HG02943 (cell line): ENCODE measurements around the gene CDKN1C.
A peak's percentile ranks its signal among the peaks of the same experiment; 100 is the strongest.

Experiments used
- ATAC-seq: cut with Tn5 transposase; IDR thresholded peaks from one replicate; pipeline ENCODE4 v1.9.1; 2021; ENCODE audit warnings: mild to moderate bottlenecking, low read depth, moderate library complexity; ENCODE audit not compliant: unreplicated experiment

Gene CDKN1C

DNA sequence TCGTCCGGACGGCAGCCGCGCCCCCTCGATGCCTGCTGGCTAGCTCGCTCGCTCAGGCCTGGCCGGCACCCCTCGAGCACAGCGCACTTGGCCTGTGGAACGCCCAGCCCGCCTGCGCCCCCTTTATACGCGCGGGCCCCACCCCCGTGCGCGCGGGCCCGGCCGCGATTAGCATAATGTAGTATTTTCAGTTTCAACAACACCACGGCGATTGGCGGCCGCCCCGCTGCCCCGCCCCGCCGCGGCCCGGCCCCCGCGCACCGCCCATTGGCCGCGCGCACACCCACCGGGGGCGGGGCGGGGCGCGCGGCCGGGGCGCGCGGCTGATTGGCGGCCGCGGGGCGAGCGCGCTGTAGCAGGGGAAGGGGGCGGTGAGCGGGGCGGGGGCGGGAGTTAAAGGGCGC lies at the start of gene CDKN1C:
CDKN1C (minus strand) TSS at position 98 of the 404 bp plus-strand sequence. CDS start 319 bp downstream, outside the sequence.
- peak; percentile 71 for ATAC-seq

DNA sequence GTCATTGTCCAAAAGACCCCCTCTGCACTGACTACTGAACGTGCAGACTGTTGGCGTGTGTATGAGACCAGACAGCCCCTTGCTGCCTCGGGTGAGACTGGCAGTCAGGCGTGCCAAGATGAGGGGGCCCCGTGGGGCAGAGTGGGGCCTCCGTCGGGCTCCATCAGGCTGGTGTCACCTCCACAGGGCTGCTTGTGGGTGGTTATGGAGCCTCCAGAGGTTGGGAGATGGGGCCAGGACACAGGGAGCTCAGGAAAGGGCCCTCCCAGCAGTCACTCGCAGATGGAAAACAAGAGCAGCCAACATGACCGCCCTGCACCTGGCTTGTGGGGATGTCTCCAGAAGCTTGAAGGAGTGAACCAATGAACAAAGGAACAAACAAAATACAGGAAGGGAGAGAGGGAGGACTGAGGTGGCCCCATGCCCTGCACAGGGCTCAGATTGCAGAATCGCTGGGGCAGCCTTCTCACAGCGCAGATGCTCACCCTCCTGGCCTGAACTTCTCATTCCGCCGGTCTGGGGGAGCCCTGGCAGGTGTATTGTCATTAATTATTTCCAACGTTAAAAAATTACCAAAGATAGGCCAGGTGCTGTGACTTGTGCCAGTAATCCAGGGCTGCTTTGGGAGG lies 49.1 kb upstream of the CDKN1C start:
- ATAC-seq, result no peak

DNA sequence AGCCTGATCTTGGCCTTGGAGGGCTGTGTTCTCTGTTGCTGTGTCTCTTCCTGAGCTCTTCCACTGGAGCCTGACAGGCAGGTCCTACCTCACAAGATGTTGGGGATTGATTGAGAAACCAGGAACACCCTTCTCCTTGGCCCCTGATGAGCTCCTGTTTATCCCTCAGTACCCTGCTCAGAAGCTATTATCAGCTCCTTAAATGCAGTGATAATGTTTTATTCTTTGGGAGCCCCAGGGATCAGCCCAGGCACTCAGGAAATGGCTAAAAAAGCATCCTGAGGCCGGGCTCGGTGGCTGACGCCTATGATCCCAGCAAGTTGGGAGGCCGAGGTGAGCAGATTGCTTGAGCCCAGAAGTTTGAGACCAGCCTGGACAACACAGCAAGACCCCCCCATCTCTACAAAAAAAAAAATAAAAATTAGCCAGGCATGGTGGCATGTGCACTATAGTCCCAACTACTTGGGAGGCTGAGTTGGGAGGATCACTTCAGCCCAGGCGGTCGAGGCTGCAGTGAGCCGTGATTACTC lies 48.5 kb upstream of the CDKN1C start:
- ATAC-seq, result no peak

DNA sequence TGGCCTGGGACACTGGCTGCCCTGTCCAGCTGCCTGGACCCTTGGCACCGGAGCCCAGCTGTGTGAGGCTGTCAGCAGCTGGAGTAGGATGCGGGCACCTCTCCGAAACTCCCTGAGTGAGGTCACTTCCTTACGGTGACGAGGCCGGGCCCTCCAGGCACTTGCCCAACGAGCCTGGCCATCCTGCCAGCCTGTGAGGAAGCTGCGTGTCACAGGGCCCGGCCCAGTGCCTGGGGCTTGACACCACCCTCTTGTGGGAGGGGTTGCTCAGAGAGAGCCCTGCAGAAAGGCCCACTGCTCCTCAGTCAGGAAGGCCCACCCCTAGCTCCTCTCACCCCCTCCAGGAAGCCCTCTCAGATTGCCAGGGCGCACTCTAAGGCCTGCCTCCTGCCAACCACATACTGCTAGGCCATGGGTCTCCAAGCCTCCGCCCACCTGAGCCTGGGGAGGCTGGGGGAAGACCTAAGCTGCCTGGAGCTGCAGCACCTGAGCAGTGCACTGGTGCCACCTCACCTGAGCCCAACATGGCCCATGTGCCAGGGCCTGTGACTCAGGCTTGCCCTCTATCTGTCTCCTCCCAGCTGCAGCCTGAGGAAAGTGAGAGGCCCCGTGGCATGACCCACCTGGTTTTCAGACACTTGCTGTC lies 47.9 kb upstream of the CDKN1C start:
- peak; percentile 47 for ATAC-seq

DNA sequence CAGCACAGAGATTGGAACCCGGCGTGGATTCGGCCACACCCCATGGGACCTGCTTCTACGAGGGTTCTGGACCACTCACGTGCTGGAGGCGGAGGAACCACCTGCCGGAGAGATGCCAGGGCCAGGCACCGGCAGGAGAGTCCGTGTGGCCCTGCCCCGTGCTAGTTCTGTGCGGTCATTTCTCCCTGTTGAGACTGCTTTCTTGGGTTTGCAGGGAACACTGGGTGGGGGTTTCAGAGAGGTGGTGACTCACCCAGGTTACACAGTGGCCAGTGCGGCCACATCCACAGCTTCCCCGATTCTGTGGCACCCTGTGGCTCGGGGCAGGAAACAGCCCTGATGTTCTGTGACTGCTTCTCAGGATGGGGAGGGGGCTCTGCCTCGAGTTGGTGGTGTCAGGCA lies 47.3 kb upstream of the CDKN1C start:
- no peak for ATAC-seq

DNA sequence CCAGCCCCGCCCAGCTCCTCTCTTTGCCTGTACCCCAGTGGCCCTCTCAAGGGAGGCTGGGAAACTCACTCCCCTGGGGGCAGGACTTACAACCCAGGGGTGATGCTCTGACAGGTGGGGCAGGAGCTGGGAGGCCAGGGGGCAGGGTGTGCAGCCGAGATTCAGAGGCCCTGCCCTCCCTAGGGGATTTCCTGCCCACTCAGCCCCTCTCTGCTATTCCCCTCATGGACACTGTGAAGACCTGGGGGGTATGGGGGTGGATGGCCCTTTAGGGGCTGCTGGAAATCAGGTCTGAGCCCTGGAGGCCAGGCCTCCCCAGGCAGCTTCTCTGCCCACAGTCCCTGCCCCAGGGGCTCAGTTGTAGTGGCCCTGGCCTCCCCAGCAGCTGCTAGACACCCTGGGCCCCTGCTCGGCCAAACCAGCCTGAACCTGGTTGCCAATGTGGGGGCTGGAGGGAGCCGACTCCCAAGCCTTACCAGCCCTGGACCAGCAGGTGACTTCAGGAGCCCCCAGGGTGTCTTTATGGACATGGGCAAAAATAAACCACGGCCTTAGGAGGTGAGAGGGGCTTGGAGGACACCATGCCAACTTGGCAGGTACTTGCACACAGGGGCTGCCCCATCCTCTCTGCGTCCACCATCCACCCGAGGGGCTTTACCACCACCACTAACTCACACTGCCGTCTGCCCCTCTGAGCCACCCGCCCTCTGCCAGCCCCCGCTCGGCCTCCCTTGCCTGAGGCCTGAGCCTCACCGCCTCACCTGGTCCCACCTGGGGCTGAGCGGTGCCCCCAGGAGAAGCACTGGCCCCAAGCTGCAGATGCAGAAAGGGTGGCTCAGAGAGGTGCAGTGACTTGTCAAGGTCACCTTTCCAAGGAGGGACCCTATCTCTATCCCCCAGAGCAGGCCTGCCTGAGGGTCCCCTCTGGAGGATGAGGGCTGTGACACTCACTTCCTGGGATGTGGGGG lies 46.5 kb upstream of the CDKN1C start:
- ATAC-seq, result no peak

DNA sequence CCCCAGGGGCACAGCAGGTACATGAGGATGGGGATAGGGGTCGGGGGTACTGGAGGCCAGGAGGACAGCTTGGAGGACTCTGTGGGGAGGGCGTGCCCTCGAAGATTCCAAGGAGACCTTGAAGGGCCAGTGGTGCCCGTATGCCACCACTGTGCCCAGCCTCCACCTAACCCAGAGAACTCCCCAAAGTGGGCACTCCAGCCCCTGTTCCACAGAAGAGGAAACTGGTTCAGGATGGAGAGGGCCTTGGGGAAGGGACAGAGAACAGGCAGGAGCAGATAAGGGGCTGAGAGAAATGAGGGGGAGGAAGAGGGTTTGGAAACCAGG lies 45.8 kb upstream of the CDKN1C start:
- no peak for ATAC-seq

DNA sequence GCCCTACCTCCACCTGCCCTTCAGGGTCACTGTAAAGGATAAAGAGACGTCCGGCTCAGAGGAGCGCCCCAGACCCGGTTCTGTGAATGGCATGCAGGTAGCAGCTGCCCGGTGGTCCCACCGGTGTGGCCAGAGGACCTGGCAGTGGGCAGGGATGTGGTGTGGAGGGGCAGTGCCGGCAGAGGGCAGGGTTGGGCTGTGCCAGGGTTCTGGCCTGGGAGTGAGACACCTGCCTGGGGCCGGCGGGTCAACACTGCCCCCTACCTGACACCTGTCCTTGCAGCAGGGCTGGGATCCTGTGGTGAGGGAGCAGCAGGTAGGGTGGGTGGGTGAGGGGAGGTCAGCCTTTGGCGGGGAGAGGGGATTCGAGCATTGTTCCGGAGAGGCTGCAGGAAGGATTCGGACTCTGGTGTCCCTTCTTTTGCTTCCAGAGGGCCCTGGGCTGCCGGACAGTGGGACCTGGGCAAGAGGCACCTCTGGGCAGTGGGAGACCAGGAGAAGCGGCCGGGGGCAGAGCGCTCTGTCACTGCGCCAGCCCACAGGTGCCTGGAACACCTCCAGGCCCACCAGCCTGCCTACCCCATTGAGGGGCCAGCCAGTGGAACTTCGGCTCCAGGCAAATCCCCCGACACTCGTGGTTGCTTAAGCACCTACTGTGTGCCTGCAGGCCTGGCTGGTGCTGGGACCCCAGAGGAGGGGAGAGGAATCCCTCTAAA lies 45.3 kb upstream of the CDKN1C start:
- ATAC-seq, result no peak

DNA sequence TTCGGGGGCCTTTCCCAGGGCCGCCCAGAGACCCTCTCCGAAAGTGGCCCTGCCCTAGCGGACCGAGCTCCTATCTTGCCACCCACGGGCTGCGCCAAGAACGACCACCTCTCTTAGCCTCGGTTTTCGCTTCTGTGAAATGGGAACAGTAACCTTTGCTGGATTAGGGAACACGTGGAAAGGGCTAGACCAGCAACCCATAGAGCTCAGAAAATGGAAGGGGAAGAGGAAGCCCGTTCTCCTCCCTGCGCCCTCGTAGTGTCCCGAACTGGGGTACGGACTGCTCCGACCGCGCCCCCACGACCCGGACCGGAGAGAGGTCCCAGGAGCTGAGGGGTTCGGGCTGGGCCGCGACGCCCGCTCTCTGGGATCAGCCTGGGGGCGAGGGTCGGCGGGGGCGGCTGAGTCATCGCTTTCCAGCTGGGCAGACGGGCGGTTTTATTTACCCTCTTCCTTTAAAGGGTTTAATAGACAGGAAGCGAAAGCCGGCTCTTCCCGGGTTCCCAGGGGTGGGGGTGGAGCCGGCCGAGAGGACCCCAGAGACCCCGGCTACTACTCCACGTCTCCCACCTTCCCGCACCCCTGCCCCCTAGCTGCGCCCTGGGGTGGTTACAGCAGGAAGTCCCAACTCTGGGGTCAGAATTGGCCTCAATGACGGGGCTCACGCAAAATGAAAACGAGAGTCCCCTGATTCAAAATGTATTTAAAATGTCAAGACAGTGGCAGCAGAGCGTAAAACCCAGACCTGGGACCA lies 44.6 kb upstream of the CDKN1C start:
- no peak for ATAC-seq

DNA sequence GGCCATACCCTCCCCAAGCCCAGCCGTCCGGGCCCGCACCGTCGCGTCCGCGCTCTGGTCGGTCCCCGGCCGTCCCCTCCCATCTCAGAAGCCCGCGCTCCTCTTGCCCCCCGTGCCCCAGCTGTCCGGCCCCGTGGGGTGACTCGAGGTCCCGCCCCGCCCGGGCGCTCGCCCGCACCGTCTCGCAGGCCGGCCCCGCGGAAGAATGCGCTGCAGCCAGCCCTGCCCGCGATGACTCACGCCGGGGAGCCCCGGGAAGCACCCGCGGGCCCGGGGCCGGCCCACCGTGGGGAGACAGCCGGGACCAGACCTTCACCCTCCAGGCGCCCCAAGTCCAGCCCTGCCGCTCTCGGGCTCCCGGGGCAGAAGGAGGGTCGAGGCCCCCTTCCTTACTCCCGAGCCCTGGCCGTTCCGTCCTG lies 44.0 kb upstream of the CDKN1C start:
- no peak for ATAC-seq

DNA sequence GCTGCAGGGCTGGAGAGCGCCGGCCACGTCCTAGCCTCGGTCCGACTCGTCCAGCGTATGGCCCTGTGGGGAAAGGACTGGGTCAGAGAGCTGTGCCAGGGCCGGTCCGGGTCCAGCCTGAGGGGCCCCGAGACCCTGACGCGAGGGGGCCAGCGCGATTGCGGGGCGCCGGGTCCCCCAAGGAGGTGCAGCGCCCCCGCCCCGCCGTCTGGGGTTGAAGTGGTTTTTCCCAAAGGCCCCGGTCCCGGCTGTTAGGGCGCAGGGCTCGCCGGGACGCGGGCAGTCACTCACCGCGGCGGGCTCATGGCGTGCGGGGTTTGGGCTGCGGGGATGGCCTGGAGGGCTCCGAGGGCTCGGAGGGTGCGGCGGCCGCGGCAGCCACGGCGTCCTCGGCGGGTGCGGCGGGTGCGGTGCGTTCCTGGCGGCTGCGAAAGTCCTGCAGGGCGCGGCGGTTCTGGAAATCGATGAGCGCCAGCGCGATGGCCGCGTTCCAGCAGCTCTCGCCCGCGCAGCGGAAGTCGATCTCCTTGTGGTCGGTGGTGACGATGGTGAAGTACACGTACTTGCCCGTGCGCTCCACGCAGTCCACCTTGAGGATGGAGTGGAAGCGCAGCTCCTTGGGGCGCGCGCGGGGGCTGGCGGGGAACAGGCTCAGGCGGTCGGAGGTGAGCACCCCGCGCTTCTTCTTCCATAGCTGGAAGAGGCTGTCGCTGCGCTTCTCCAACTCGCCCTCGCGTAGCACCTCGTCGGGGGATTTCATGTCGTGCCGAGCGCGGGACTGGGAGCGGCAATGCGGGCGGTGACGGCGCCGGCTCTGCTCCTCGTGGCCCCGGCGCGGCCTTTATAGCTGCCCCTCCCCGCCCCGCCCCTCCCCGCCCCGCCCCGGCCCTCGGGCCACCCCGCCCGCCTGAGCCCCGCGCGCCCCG lies 43.3 kb upstream of the CDKN1C start, which contains the start of gene PHLDA2:
PHLDA2 (minus strand) TSS at position 816 of the 926 bp plus-strand sequence; CDS start at position 760, 56 bp downstream.
- ATAC-seq, result no peak

DNA sequence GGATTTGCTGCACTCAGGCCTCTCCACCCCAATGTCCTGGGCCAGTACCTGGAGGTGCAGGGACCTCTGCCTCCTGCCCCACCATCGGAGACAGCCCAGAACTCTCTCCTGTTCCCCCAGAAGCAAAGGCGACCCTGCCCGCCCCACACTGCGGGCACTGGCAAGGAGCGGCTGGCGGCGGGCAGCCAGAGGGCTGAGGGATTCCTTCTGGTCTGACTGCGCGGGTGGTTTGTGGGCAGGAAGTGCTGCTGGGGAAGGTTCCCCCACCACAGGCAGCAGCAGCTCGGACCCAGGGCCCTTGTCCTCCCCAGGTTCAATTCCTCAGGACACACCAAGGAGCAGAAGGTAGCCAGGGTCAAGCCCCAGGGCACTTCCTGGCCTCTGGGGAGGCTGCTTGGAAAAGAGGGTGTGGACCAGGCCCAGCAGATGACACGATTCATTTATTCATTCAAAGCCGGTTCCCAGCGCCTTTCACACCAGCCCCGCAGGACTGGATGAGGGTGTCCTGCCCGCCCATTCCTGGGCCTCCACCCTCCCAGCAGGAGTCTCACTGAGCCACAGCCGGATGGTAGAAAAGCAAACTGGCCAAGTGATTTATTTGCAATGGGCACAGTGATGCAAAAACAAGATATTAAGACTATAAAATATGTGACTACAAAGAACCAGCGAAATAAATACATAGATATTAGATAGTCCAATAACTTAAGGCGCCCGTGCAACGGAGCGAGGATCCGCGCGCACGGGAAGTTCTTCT lies 42.5 kb upstream of the CDKN1C start:
- ATAC-seq, result no peak

DNA sequence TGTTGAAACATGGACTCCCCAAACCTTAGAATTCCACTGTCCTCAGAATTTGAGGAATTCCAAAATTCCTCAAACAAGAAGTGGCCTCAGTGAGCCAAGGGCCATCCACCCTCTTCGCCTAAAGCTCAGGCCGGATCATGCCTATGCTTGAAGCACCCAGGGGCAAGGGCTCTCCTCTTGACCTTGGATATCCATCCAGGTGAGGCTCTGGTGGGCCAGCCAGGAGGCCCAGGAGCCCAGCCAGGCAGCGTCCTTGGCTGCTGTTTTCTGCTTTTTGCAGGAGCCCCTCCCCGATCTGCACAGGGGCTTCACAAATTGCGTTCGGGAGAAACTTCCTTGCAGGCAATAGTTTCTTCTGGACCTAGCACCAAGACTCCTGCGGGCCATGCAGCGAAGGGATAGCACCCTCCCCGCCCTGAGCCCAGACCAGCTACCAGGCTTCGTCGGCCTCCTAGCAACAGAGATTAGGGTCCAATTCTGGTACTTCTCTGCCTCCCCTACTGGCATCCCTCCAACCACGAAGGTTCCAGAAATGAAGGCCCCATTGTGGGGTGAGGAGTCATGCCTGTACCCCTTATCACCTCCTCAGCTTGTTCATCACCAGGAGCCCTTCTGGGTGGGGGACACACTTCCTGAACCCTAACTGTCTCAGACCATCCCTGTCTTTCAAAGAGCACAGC lies 41.7 kb upstream of the CDKN1C start:
- ATAC-seq, result no peak

DNA sequence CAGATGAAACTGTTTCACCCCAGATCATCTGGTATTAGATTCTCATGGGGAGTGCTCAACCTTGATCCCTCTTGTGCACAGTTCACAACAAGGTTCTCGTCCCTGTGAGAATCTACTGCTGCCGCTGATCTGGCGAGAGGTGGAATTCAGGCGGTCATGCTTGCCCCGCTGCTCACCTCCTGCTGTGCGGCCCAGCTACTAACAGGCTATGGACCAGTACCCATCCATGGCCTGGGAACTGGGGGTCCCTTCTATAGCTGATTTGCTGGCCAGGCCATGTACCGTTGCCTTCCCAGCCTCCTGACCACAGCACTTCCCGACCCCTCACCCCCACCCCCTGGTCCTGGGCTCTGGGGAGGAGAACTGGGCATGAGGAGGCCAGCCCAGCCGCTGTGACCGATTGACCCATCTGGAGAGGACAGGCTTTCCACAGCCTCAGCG lies 41.1 kb upstream of the CDKN1C start:
- ATAC-seq, result no peak

DNA sequence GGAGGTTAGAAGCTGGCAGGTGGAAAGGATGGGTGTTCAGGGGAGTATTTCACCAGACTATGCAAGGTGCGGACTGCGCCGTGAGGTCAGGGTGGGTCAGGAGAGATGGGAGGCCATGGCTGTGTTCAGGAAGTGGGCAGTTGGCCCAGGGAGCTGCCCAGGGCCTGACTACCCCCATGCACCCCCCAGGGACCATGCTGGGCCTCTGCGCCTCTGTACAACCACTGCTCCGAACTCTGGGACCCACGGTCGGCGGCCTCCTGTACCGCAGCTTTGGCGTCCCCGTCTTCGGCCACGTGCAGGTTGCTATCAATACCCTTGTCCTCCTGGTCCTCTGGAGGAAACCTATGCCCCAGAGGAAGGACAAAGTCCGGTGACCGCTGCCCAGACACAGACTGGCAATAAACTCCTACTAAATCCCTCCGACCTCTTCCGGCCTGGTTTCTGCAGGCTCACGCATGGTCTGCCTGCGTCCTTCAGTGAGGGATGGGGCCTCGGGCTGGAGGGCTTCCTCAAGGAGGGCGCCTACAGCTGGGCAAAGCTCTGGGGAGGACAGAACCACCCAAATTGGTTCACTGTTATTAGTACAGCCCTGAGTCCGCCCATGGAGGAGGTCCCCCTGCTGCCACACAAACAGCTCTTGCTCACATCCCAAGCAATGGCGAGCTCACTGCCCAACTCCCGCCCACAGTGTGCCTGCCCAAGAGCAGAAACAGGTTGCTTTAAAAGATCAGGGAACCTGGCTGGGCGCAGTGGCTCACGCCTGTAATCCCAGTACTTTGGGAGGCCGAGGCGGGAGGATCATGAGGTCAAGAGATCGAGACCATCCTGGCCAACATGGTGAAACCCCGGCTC lies 39.5 kb upstream of the CDKN1C start:
- no peak for ATAC-seq

DNA sequence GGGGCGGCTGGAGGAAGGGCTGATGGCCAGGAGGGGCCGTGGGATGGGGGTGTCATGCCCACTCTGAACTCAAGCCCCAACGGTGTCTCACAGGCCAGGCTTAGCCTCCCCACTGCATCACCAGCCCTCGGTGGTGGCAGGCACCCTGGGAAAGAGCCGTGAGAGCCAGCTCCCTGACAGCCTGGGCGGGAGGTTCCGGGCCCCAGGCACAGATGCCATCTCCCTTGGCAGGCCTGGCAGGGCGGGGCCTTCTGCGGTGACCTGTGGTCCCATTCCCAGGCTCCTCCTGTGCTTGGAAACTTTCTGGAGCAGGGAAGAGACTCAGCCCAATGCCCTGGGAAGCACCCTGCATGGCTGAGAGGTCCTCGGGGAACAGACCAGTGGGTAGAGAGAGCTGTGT lies 38.8 kb upstream of the CDKN1C start:
- no peak for ATAC-seq
